ENCODE data around the gene M1AP.

DNA sequence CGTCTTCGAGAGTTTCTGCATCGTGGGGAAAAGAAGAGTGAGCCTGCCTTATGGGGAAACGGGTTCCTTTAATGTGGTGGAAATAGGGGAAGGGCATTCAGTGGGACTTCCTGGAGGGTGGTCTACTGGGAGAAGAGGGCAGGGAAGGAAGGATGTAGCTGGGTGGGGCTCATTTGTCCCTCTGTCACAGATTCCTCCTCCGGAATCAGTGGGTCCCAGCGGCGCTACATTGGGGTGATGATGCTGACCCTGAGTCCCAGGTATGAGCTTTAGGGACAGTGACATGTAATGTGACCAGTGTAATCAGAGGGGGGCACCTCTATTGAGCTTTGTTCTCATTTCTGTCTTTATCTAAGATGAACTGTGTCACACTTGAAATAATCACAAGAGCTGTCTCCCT is 116.5 kb downstream of the M1AP start:
- TF ChIP-seq, protein P1, sequence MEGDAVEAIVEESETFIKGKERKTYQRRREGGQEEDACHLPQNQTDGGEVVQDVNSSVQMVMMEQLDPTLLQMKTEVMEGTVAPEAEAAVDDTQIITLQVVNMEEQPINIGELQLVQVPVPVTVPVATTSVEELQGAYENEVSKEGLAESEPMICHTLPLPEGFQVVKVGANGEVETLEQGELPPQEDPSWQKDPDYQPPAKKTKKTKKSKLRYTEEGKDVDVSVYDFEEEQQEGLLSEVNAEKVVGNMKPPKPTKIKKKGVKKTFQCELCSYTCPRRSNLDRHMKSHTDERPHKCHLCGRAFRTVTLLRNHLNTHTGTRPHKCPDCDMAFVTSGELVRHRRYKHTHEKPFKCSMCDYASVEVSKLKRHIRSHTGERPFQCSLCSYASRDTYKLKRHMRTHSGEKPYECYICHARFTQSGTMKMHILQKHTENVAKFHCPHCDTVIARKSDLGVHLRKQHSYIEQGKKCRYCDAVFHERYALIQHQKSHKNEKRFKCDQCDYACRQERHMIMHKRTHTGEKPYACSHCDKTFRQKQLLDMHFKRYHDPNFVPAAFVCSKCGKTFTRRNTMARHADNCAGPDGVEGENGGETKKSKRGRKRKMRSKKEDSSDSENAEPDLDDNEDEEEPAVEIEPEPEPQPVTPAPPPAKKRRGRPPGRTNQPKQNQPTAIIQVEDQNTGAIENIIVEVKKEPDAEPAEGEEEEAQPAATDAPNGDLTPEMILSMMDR (IDR thresholded peaks at IDR 0.05) = no peak
- TF ChIP-seq POLR2A (IDR thresholded peaks at IDR 0.05) = no peak

All from thyroid gland (tissue), 4 donors.